ENCODE data around the gene GBE1.

- TF ChIP-seq CTCF (IDR thresholded peaks at IDR 0.05; ENCODE audit: low read depth, low read length) (no peak), EZH2phosphoT487 (IDR thresholded peaks at IDR 0.05; ENCODE audit: low read depth) (no peak)
Measured at GRCh38 chr3:81446806-81447205, 314.6 kb downstream of the GBE1 start.
